Measurements from ENCODE around the gene CTDSPL.

CTDSPL gene

DNA sequence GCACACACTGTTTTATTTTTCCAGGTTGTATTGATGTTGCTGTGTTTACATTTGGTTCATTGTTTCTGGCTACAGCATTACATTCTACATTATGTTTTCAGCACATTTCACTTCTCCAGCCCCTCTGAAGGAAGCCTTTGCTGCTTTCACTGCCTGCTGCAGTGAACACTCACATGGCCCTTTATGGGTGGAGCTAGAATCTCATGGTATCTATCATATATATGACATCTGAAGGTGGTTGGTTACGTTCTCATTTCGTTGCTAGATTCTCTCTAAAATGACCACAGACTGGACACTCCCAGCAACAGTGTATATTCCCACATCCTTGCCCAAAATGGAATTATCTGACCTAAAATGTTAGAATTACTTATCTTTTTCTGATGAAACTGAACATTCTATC is 35.2 kb upstream of the CTDSPL start:
- TF ChIP-seq SPI1 (IDR thresholded peaks at IDR 0.05; ENCODE audit: borderline replicate concordance, low read depth) (no peak), POLR2AphosphoS5 (IDR thresholded peaks at IDR 0.05; ENCODE audit: low read depth) (no peak), GABPA (IDR thresholded peaks at IDR 0.05; ENCODE audit: low read depth) (no peak)
- TF ChIP-seq, protein P1, sequence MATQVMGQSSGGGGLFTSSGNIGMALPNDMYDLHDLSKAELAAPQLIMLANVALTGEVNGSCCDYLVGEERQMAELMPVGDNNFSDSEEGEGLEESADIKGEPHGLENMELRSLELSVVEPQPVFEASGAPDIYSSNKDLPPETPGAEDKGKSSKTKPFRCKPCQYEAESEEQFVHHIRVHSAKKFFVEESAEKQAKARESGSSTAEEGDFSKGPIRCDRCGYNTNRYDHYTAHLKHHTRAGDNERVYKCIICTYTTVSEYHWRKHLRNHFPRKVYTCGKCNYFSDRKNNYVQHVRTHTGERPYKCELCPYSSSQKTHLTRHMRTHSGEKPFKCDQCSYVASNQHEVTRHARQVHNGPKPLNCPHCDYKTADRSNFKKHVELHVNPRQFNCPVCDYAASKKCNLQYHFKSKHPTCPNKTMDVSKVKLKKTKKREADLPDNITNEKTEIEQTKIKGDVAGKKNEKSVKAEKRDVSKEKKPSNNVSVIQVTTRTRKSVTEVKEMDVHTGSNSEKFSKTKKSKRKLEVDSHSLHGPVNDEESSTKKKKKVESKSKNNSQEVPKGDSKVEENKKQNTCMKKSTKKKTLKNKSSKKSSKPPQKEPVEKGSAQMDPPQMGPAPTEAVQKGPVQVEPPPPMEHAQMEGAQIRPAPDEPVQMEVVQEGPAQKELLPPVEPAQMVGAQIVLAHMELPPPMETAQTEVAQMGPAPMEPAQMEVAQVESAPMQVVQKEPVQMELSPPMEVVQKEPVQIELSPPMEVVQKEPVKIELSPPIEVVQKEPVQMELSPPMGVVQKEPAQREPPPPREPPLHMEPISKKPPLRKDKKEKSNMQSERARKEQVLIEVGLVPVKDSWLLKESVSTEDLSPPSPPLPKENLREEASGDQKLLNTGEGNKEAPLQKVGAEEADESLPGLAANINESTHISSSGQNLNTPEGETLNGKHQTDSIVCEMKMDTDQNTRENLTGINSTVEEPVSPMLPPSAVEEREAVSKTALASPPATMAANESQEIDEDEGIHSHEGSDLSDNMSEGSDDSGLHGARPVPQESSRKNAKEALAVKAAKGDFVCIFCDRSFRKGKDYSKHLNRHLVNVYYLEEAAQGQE (IDR thresholded peaks at IDR 0.05; ENCODE audit: insufficient replicate concordance, low read depth) = no peak
- TF ChIP-seq, protein P2, sequence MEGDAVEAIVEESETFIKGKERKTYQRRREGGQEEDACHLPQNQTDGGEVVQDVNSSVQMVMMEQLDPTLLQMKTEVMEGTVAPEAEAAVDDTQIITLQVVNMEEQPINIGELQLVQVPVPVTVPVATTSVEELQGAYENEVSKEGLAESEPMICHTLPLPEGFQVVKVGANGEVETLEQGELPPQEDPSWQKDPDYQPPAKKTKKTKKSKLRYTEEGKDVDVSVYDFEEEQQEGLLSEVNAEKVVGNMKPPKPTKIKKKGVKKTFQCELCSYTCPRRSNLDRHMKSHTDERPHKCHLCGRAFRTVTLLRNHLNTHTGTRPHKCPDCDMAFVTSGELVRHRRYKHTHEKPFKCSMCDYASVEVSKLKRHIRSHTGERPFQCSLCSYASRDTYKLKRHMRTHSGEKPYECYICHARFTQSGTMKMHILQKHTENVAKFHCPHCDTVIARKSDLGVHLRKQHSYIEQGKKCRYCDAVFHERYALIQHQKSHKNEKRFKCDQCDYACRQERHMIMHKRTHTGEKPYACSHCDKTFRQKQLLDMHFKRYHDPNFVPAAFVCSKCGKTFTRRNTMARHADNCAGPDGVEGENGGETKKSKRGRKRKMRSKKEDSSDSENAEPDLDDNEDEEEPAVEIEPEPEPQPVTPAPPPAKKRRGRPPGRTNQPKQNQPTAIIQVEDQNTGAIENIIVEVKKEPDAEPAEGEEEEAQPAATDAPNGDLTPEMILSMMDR (IDR thresholded peaks at IDR 0.05; ENCODE audit: insufficient read depth, low read length) = no peak
- Histone ChIP-seq H3K27ac (replicated peaks) (no peak overlapping the region), H3K4me3 (replicated peaks; ENCODE audit: insufficient read depth, low read length) (no peak overlapping the region), H3K27me3 (ENCODE audit: insufficient read depth, poor library complexity, severe bottlenecking) (peaks cover 17% of the 10 kb centered on the region)
- no peak for DNase-seq (ENCODE audit: low read depth in 1 of 2, low spot score in 1 of 2)

GRCh38 chr3:37826933-37827332 is 34.7 kb upstream of the CTDSPL start:
- TF ChIP-seq, protein P2 (IDR thresholded peaks at IDR 0.05; ENCODE audit: insufficient read depth, low read length) = no peak
- TF ChIP-seq SPI1 (IDR thresholded peaks at IDR 0.05; ENCODE audit: borderline replicate concordance, low read depth) = no peak
- no peak for TF ChIP-seq GABPA (IDR thresholded peaks at IDR 0.05; ENCODE audit: low read depth)
- TF ChIP-seq POLR2AphosphoS5 (IDR thresholded peaks at IDR 0.05; ENCODE audit: low read depth) = no peak
- TF ChIP-seq, protein P1 (IDR thresholded peaks at IDR 0.05; ENCODE audit: insufficient replicate concordance, low read depth) = no peak
- H3K27me3 ChIP-seq (ENCODE audit: insufficient read depth, poor library complexity, severe bottlenecking) = peaks cover 17% of the 10 kb centered on the region
- no peak overlapping the region for H3K4me3 ChIP-seq (replicated peaks; ENCODE audit: insufficient read depth, low read length)

DNA sequence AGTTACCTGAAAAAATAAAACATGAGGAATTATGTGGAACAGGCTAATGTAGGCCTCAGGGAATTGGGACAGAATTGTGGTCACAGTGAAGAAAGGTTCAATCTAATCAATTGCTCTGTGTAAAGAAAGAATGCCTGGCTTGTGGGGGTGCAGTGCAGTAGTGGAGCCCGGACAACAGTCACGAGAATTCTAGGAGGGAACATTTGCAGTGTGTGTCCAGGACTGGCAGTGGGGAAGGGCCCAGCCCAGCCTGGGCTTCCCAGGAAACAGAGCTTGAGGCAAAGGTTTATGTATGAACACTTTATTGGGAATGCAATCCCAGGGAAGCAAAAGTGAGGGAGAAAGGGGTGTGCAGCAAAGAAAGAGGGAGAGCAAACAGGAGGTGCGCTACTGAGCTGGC is 29.2 kb upstream of the CTDSPL start:
- DNase-seq (ENCODE audit: low read depth in 1 of 2, low spot score in 1 of 2) = no peak
- no peak overlapping the region for H3K4me3 ChIP-seq (replicated peaks; ENCODE audit: insufficient read depth, low read length)
- H3K27ac ChIP-seq (replicated peaks) = no peak overlapping the region

More at GRCh38 chr3:37826933-37827332, 34.7 kb upstream of the CTDSPL start:
- no peak for DNase-seq (ENCODE audit: low read depth in 1 of 2, low spot score in 1 of 2)
- no peak overlapping the region for H3K27ac ChIP-seq (replicated peaks)

More for the DNA sequence above, 29.2 kb upstream of the CTDSPL start:
- peaks cover 6% of the 10 kb centered on the region for H3K27me3 ChIP-seq (ENCODE audit: insufficient read depth, poor library complexity, severe bottlenecking)
- TF ChIP-seq POLR2AphosphoS5 (IDR thresholded peaks at IDR 0.05; ENCODE audit: low read depth) (no peak), SPI1 (IDR thresholded peaks at IDR 0.05; ENCODE audit: borderline replicate concordance, low read depth) (no peak), GABPA (IDR thresholded peaks at IDR 0.05; ENCODE audit: low read depth) (no peak)
- TF ChIP-seq, protein P2 (IDR thresholded peaks at IDR 0.05; ENCODE audit: insufficient read depth, low read length) = no peak
- TF ChIP-seq, protein P1 (IDR thresholded peaks at IDR 0.05; ENCODE audit: insufficient replicate concordance, low read depth) = no peak

All from HL-60 (cell line).